Measurements from ENCODE around the gene DHRS4.
"Not testable (repeated sequence)": the region's sequence is repeated elsewhere in the genome, so short reads cannot be mapped to it uniquely, and the experiment has no call there.

The DHRS4 gene

DNA sequence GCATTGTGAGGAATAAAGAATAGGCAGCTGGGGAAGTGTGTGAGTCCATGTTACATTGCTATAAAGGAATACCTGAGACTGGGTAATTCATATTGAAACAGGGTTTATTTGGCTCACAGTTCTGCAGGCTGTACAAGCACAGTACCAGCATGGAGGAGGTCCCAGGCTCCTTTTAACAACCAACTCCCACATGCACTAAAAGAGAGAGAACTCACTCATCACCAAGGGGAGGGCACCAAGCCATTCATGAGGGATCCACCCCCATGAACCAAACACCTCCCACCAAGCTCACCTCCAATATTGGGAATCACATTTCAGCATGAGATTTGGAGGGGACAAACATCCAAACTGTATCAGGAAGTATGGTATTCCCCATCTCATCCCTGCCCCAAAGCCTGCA is 11.9 kb upstream of the DHRS4 start:
- DNase-seq = no peak

GRCh38 chr14:23942587-23942986 is 11.0 kb upstream of the DHRS4 start:
- DNase-seq = no peak

- DNase-seq = not testable (repeated sequence)
Measured at GRCh38 chr14:23949069-23949468, 4.5 kb upstream of the DHRS4 start.

DNA sequence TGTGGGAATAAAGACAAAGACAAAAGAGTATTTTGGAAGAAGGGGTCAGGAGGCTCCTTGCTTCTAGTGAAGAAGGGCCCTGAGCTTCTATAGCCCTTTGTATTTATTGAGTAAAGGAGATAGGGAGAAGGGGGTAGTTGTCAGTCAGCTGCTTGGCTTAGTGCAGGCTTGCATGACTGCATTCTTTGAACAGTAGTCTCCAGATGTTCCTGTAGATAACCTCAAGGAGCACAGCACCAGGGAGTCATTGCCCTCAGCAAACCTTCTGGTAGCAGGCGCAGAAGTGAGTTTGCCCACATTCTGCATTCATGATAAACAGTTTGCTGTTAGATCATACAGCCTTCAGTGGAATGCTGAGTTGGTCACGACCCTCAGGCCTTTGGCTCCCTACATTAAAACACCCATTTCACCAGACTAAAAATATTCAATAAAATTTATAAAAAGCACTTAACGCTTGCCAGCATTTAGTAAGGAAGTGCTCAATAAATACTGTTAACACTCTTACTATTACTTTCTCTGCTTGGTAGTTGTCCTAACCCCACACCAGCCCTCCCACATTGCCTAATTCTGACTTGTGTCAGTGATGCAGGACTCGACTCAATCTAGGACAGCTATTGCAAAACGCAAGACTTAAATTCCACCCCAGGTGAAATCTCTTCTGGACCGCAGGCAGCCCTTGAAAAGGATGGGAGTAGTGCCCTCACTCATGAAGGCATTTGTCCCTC is 3.0 kb upstream of the DHRS4 start:
- DNase-seq = no peak

- not testable (repeated sequence) for DNase-seq
Measured at GRCh38 chr14:23951136-23951466, 2.5 kb upstream of the DHRS4 start.

DNA sequence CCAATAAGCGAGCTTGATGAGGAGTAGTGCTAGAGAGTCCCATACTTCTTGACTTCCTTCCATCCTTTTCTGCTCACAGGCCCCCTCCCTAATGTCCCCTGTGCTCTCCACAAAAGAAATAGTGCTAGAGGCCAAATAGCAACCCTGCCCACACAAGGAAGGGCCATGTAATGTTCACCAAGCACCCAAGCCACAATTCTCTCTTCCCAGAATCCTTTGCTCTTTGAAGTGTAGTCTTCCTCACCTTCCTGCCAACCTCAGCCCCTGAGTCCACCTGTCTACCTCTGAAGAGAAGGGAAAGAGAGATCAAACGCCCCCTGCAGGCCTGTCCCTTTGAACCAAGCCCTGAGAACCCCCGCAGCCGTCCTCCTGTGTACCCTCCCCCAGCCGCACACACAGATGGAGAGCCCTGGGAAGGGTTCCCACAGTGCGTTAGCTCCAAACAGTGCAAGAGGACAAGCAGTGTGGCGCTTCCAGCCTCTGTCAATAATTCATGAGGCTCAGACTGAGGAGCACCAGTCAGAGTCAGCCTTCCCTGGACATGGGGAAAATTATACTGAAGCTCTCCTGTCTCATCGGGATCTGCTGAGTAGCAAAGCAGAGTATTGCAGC is 1.9 kb upstream of the DHRS4 start:
- DNase-seq = no peak

DNA sequence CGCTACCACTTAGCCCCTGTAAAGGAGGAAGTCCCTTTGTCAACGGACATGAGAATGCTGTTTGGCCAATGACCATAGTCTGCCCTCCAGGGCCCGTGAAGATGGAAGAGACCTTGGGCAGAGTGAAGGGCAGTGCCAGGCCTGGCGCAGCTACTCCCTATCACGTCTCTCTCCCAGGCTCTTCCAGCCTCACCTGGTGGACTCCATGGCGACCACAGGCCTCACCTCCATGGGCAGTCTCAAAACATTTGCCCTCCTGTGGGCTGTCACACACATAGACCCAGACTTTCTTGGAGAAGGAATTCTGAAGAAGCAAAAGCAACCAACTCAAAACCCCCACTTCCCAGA is 480 bp upstream of the DHRS4 start:
- not testable (repeated sequence) for DNase-seq

DNA sequence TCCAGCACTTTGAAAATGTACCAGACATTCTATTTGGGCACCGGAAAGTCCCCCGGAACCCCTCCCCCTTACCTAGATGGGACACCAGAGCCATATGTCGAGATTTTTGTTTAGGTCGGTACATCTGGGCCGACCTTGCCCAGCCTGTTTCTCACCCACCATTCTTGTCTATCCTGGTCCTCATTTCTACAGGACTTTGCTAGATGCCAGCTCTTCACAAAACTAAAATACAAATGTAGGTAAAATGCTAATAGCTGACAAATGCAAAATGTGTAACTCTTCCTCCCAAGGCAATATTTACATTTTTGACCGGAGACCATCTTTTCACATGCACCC is 677 bp downstream of the DHRS4 start:
- not testable (repeated sequence) for DNase-seq

GRCh38 chr14:23954965-23955364 is 1.4 kb downstream of the DHRS4 start:
- DNase-seq = not testable (repeated sequence)

DNA sequence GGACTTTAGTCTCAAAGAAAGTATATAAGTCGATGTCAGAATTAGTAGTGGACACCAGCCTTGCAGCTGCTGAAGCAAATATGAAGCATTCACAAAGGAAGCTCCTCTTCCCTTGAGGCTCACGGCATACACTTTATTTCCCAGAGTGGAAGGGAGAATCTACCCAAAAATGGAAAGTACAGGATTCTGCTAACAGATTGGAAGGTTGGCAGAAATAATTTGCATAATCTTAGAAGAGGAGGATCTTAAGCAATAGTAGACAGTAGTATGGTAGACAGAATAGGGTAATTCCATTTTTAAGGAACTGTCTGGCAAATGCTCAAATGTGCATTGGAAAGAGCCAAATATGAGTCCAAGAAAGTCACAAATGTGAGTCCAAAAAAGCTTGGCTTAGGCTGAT is 2.2 kb downstream of the DHRS4 start:
- DNase-seq = not testable (repeated sequence)

DNA sequence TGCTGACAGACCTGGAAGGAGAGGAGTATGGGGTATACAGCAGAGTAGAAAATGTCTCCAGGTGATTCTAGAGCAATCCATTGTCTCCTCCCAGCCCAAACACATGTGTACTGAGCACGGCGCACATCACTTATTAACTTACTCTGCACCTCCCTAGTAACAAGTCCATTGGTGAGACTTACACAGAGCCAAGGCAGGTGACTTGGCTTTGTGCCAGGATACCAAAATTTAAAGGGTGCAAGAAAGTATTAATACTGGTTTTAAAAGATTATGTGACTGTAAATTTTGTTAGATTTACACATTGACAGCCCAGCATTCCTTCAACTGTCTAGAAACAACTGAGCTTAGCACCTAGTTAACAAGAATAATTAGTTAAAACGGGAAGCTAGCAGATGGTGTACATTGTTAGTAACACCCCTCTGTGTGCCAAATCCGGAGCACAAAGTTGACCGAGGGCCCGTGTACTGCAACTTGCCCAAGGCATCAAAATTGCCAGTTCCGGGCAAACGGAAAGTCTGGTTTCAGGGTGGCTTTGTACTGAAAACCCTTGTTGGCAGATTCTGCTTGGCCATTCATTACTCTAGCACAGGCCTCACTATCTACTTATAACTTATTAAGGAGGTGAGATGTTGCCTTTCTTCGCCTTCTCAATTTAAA is 4.5 kb downstream of the DHRS4 start:
- not testable (repeated sequence) for DNase-seq

- not testable (repeated sequence) for DNase-seq
Measured at GRCh38 chr14:23960899-23961298, 7.3 kb downstream of the DHRS4 start.

DNA sequence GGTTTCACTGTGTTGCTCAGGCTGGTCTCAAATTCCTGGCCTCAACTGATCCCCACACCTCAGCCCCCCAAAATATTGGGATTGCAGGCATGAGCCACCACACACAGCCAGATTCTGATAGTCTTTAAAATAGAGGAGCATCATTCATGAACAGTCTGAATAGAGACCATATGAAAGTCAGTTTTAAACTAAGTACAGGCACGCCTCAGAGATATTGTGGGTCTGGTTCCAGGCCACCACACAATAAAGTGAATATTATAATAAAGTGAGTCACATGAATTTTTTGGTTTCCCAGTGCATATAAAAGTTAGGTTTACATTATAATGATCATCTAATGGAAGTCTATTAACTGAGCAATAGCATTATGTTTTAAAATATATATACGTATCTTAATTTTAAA is 8.1 kb downstream of the DHRS4 start:
- DNase-seq = not testable (repeated sequence)

- DNase-seq = not testable (repeated sequence)
Measured at GRCh38 chr14:23969130-23969480, 15.5 kb downstream of the DHRS4 start.

DNA sequence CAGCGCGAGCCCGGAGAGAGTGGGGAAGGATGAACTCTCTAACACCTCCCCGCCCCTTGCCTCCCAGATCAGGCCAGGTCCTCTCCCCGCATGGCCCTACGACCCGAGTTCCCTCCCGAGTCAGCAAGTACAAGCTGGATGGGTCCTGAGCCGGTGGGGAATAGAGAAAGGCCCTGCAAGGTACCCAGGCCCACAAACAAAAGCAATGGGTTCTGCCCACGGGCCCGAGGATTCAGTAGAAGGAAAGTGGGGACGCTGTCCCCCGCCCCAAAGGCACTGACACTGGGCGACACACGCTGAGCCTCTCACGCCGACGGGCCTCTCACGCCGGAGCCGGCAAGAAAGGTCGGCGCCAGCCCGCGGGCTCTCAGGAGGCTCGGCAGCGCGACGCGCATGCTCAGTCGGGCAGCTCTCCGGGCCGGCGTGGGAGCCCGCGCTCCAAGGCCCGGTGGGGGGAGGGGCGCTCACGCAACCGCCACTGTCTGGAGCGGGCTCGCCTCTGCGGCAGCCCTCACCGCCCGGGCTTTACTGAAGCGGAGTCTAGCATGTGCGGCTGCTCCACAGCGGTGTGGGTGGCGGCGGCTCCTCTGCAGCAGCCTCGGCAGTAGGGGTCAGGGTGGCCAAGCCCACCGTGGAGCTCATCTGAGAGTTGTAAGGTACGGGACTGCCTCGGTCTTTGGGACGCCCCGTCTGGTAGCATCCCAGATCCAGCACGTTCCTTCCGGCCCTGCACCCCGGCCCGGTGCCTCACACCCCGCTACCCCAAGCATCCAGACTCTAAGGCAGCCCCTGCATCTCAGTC is 16.1 kb downstream of the DHRS4 start:
- peak; percentile 45 for DNase-seq

DNA sequence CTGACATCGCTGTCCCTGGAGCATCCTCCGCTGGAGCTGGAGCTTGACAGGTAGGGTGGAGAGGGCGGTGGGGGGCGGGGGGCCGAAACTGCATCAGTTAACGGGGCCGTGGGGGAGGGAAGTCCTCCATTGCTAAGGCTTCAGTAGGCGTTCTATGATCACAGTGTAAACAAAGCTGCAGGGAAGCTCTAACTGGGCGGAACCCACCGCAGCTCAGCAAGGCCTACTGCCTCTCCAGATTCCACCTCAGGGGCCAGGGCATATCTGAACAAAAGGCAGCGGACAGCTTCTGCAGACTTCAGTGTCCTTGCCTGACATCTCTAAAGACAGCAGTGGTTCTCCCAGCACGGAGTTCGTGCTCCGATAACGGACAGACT is 16.7 kb downstream of the DHRS4 start:
- not testable (repeated sequence) for DNase-seq

GRCh38 chr14:23973178-23973577 is 19.6 kb downstream of the DHRS4 start:
- DNase-seq = not testable (repeated sequence)

DNA sequence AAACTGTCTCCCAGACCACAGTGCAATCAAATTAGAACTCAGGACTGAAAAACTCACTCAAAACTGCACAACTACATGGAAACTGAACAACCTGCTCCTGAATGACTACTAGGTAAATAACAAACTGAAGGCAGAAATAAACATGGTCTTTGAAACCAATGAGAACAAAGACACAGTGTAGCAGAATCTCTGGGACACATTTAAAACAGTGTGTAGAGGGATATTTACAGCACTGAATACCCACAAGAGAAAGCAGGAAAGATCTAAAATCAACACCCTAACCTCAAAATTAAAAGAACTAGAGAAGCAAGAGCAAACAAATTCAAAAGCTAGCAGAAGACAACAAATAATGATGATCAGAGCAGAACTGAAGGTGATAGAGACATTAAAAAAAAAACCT is 20.5 kb downstream of the DHRS4 start:
- not testable (repeated sequence) for DNase-seq

DNA sequence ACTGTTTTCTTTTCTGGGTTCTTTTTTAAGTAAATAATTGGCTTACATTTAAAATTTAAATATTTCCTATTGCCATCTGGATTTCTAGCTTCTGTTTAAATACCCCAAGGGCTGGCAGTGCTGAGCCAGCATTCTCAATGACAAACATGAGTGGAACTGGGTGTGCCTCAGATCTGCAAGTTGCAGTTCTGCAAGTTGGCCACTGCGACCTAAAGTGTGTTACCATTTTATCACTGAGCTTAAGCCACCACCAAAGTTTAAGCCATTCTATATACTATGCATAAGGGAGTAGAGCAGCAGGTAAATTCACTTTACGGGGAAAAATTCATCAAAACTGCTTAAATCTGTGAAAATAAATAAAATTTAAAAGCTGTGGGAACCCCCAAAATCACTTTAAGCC is 23.6 kb downstream of the DHRS4 start:
- DNase-seq = not testable (repeated sequence)

DNA sequence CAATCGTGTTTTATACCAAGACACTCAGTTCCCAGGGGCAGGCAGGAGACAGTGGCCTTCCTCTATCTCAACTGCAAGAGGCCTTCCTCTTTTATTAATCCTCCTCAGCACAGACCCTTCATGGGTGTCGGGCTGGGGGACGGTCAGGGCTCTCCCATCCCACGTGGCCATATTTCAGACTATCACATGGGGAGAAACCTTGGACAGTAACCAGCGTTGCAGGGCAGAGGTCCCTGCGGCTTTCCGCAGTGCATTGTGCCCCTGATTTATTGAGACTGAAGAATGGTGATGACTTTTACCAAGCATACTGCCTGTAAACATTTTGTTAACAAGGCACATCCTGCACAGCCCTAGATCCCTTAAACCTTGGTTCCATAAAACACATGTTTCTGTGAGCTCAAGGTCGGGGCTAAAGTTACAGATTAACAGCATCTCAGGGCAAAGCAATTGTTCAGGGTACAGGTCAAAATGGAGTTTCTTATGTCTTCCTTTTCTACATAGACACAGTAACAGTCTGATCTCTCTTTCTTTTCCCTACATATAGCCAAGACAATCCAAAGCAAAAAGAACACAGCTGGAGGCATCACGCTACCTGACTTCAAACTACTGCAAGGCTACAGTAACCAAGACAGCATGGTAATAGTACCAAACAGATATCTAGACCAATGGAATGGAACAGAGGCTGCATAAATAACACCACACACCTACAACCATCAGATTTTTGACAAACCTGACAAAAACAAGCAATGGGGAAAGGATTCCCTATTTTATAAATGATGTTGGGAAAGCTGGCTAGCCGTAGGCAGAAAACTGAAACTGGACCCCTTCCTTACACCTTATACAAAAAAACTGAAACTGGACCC is 28.6 kb downstream of the DHRS4 start:
- DNase-seq = not testable (repeated sequence)

DNA sequence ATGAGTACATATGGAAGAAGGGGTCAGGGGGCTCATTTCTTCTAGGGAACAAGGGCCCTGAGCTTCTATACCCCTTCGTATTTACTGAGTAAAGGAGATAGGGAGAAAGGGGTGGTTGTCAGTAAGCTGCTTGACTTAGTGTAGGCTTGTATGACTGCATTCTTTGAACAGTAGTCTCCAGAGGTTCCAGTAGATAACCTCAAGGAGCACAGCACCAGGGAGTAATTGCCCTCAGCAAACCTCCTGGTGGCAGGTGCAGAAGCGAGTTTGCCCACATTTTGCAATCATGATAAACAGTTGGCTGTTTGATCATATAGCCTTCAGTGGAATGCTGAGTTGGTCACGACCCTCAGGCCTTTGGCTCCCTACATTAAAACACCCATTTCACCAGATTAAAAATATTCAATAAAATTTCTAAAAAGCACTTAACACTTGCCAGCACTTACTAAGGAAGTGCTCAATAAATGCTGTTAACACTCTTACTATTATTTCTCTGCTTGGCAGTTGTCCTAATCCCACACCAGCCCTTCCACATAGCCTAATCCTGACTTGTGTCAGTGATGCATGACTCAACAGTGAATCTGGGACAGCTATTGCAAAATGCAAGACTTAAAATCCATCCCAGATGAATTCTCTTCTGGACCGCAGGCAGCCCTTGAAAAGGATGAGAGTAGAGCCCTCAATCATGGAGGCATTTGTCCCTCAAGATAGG is 31.5 kb downstream of the DHRS4 start:
- DNase-seq = no peak

DNA sequence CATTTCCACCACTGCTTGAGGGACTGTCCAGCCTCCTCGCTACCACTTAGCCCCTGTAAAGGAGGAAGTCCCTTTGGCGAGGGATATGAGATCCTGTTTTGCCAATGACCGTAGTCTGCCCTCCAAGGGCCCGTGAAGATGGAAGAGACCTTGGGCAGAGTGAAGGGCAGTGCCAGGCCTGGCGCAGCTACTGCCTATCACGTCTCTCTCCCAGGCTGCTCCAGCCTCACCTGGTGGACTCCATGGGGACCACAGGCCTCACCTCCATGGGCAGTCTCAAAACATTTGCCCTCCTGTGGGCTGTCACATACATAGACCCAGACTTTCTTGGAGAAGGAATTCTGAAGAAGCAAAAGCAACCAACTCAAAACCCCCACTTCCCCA is 34.6 kb downstream of the DHRS4 start:
- not testable (repeated sequence) for DNase-seq

Data from activated CD4-positive, alpha-beta T cell treated with anti-CD3 and anti-CD28 coated beads, Interleukin-2, amount 50 U/mL, for 16 hours (primary cell).